ENCODE results near the gene NUDT12.

DNA sequence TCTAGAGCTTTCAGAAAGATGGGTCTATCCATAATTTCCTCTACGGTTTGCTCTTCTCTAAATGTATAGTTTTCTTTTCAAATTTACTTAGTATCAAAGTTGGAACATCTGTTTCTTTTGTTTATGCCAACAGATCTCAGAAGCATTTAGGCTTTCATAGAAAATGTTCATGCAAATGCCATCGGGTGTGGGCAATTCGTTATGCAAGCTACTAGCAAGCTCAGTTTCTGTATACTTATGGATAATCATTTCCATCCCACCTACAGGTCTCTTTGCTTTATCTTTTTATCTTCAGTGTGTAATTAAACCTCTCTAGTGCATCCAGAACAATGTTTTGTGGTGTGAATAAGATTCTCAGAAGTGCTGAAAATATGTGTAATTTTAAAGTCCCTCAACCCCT is 59.9 kb downstream of the NUDT12 start:
- TF ChIP-seq, protein P1, sequence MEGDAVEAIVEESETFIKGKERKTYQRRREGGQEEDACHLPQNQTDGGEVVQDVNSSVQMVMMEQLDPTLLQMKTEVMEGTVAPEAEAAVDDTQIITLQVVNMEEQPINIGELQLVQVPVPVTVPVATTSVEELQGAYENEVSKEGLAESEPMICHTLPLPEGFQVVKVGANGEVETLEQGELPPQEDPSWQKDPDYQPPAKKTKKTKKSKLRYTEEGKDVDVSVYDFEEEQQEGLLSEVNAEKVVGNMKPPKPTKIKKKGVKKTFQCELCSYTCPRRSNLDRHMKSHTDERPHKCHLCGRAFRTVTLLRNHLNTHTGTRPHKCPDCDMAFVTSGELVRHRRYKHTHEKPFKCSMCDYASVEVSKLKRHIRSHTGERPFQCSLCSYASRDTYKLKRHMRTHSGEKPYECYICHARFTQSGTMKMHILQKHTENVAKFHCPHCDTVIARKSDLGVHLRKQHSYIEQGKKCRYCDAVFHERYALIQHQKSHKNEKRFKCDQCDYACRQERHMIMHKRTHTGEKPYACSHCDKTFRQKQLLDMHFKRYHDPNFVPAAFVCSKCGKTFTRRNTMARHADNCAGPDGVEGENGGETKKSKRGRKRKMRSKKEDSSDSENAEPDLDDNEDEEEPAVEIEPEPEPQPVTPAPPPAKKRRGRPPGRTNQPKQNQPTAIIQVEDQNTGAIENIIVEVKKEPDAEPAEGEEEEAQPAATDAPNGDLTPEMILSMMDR (IDR thresholded peaks at IDR 0.05): no peak
- TF ChIP-seq USF2 (IDR thresholded peaks at IDR 0.05) (no peak), JUN (IDR thresholded peaks at IDR 0.05) (no peak), POLR2AphosphoS2 (conservative IDR thresholded peaks at IDR 0.05; ENCODE audit: low read length) (no peak), MAZ (IDR thresholded peaks at IDR 0.05; ENCODE audit: borderline replicate concordance, low read depth, low read length) (no peak), POLR2A (IDR thresholded peaks at IDR 0.05; ENCODE audit: low read length) (no peak), EP300 (IDR thresholded peaks at IDR 0.05) (no peak), HEYL (CRISPR knock-in tag; IDR thresholded peaks at IDR 0.05) (no peak)
- TF ChIP-seq, protein P2, sequence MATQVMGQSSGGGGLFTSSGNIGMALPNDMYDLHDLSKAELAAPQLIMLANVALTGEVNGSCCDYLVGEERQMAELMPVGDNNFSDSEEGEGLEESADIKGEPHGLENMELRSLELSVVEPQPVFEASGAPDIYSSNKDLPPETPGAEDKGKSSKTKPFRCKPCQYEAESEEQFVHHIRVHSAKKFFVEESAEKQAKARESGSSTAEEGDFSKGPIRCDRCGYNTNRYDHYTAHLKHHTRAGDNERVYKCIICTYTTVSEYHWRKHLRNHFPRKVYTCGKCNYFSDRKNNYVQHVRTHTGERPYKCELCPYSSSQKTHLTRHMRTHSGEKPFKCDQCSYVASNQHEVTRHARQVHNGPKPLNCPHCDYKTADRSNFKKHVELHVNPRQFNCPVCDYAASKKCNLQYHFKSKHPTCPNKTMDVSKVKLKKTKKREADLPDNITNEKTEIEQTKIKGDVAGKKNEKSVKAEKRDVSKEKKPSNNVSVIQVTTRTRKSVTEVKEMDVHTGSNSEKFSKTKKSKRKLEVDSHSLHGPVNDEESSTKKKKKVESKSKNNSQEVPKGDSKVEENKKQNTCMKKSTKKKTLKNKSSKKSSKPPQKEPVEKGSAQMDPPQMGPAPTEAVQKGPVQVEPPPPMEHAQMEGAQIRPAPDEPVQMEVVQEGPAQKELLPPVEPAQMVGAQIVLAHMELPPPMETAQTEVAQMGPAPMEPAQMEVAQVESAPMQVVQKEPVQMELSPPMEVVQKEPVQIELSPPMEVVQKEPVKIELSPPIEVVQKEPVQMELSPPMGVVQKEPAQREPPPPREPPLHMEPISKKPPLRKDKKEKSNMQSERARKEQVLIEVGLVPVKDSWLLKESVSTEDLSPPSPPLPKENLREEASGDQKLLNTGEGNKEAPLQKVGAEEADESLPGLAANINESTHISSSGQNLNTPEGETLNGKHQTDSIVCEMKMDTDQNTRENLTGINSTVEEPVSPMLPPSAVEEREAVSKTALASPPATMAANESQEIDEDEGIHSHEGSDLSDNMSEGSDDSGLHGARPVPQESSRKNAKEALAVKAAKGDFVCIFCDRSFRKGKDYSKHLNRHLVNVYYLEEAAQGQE (IDR thresholded peaks at IDR 0.05): no peak
- TF ChIP-seq, protein P3, sequence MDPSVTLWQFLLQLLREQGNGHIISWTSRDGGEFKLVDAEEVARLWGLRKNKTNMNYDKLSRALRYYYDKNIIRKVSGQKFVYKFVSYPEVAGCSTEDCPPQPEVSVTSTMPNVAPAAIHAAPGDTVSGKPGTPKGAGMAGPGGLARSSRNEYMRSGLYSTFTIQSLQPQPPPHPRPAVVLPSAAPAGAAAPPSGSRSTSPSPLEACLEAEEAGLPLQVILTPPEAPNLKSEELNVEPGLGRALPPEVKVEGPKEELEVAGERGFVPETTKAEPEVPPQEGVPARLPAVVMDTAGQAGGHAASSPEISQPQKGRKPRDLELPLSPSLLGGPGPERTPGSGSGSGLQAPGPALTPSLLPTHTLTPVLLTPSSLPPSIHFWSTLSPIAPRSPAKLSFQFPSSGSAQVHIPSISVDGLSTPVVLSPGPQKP (IDR thresholded peaks at IDR 0.05; ENCODE audit: low read depth, low read length): no peak
- TF ChIP-seq, protein P4, sequence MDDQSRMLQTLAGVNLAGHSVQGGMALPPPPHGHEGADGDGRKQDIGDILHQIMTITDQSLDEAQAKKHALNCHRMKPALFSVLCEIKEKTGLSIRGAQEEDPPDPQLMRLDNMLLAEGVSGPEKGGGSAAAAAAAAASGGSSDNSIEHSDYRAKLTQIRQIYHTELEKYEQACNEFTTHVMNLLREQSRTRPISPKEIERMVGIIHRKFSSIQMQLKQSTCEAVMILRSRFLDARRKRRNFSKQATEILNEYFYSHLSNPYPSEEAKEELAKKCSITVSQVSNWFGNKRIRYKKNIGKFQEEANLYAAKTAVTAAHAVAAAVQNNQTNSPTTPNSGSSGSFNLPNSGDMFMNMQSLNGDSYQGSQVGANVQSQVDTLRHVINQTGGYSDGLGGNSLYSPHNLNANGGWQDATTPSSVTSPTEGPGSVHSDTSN (IDR thresholded peaks at IDR 0.05): no peak

All from A549 (cell line).